Suprapubic skin (tissue), 4 donors: ENCODE measurements around the gene DLG1.

Experiments used
- EP300 ChIP-seq: sonication (generic); formaldehyde crosslinking; IDR thresholded peaks from one replicate; pipeline ENCODE4 v1.6.1; 2017; ENCODE audit warnings: antibody characterized with exemption
- POLR2A ChIP-seq, 2 donors: fragments of 450-650 bp; IDR thresholded peaks; one replicate each; pipeline ENCODE4 v1.6.1; 2017; ENCODE audit warnings: antibody characterized with exemption in 2 of 2, mild to moderate bottlenecking in 2 of 2, moderate library complexity in 2 of 2
- POLR2AphosphoS5 ChIP-seq, 3 donors: sonication (generic); formaldehyde crosslinking; IDR thresholded peaks; one replicate each; pipeline ENCODE4 v1.6.1; 2017; ENCODE audit warnings: antibody characterized with exemption in 3 of 3
- TF ChIP-seq, protein P1 (sequence below), 2 donors: fragments of 200-600 bp in 1 of 2; fragments of 450-650 bp in 1 of 2; sonication (generic) in 1 of 2; IDR thresholded peaks; one replicate each; pipeline ENCODE4 v1.5.1; 2016 to 2019; ENCODE audit warnings: antibody characterized with exemption in 2 of 2, mild to moderate bottlenecking in 1 of 2, moderate library complexity in 1 of 2

DNA sequence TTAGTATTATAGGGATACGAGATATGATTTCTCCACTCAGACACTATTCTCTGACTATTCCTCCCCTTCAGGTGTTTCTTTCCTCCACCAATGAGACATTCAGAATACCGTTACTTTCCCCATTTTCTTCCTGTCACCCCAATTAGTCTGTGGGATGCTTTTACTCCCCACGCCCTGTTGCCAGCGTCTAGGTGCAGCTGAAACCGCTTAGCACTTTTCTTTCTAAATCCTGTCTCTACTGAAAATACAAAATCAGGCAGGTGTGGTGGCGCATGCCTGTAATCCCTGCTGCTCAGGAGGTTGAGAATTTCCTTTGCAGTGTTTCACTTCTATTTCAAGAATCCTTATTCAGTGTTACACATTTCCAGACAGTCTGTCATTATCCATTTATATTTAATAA is 49.6 kb upstream of the DLG1 start:
- TF ChIP-seq, protein P1, sequence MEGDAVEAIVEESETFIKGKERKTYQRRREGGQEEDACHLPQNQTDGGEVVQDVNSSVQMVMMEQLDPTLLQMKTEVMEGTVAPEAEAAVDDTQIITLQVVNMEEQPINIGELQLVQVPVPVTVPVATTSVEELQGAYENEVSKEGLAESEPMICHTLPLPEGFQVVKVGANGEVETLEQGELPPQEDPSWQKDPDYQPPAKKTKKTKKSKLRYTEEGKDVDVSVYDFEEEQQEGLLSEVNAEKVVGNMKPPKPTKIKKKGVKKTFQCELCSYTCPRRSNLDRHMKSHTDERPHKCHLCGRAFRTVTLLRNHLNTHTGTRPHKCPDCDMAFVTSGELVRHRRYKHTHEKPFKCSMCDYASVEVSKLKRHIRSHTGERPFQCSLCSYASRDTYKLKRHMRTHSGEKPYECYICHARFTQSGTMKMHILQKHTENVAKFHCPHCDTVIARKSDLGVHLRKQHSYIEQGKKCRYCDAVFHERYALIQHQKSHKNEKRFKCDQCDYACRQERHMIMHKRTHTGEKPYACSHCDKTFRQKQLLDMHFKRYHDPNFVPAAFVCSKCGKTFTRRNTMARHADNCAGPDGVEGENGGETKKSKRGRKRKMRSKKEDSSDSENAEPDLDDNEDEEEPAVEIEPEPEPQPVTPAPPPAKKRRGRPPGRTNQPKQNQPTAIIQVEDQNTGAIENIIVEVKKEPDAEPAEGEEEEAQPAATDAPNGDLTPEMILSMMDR (IDR thresholded peaks at IDR 0.05) = no peak
- TF ChIP-seq POLR2A (IDR thresholded peaks at IDR 0.05) (no peak), POLR2AphosphoS5 (IDR thresholded peaks at IDR 0.05) (no peak), EP300 (no peak)
